H54 (cell line): ENCODE measurements around the gene MRS2.
"Not testable (repeated sequence)": the region's sequence is repeated elsewhere in the genome, so short reads cannot be mapped to it uniquely, and the experiment has no call there.

Experiments used
- DNase-seq: peaks from one replicate; pipeline ENCODE4 v3.0.0; 2011; ENCODE audit warnings: low spot score, mixed read lengths; ENCODE audit not compliant: insufficient read length
- FAIRE-seq: peaks from 3 replicates; lab custom pipeline; 2011; peaks lifted over from hg19 to GRCh38; lab: Jason Lieb, UNC
- POLR2A ChIP-seq: IDR thresholded peaks from 2 replicates; pipeline ENCODE4 v1.6.1; 2011; ENCODE audit warnings: low read depth, mild to moderate bottlenecking, low read length

Gene MRS2, protein sequence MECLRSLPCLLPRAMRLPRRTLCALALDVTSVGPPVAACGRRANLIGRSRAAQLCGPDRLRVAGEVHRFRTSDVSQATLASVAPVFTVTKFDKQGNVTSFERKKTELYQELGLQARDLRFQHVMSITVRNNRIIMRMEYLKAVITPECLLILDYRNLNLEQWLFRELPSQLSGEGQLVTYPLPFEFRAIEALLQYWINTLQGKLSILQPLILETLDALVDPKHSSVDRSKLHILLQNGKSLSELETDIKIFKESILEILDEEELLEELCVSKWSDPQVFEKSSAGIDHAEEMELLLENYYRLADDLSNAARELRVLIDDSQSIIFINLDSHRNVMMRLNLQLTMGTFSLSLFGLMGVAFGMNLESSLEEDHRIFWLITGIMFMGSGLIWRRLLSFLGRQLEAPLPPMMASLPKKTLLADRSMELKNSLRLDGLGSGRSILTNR

DNA sequence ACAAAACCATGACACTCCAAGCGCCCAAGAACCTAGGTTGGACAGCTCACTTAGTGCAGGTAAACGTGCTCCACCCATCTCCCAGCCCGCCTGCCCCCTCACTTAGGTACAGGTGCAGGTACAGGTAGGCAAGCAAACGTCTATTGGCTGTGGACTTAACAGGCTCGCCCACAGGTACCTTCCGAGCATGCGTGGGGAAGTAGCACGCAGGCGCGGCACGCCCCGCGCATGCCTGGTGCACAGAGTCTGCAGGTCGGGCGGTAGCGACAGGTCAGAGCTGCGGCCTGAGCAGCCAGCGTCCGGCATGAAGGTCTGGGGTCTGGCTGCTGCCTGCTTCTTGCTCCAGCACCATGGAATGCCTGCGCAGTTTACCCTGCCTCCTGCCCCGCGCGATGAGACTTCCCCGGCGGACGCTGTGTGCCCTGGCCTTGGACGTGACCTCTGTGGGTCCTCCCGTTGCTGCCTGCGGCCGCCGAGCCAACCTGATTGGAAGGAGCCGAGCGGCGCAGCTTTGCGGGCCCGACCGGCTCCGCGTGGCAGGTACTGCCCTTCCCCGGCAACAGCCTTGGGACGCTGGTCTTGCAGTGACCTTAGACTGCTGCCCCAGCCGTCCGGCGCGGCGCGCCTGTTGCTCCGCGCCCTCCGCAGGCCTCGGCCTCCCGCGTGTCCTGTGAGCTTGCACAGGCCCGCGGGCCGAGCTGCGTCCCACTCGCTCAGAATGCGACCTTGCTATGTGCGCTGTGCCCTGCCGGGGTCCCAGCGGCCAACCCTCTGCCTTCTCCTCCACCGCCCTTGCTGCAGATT is at the start of gene MRS2:
Gene MRS2, plus strand, starts transcription at position 240 of the 804 bp plus-strand sequence. Its CDS starts 111 bp downstream, at position 351.
- peak; percentile 97 for TF ChIP-seq POLR2A
- DNase-seq (peak; percentile 77), FAIRE-seq (peak; percentile 85)

DNA sequence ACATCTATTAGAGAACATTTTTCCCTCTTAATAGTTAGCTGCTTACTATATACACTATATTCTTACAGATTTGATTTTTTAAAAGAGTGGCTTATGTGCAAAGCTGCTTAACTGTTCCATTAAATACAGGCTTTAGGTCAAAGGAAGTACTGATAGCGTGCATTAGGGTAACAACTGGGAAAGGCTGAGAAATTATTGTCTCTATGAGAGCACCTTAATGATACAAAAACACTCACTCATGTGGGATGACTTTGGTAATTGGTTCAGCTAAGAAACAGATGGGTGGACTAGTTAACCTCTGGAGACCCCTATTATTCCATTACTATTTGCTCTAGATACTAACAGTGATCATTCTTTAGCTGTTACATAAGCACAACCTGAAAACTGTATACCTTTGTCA is 48.9 kb upstream of the MRS2 start:
- TF ChIP-seq POLR2A = no peak
- DNase-seq (no peak), FAIRE-seq (no peak)

DNA sequence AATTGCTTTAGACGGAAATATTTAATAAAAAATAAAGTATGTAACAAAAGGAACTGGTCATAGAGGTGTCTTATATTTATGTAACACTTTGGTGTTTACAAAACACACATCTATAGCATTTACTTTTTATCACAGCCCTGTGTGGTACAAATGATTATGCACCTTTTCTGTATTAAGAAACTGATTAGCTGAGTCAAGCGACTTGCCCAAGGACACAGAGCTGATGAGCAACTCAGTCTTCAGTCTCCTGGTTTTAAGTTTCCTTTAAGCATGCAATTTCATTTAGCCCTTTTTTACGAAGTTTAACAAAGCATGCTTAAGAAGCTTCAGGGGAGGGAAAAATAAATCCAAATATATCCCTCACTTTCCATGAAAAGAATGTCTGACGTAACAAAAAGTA is 47.3 kb upstream of the MRS2 start:
- DNase-seq = no peak
- TF ChIP-seq POLR2A = no peak
- FAIRE-seq = no peak

DNA sequence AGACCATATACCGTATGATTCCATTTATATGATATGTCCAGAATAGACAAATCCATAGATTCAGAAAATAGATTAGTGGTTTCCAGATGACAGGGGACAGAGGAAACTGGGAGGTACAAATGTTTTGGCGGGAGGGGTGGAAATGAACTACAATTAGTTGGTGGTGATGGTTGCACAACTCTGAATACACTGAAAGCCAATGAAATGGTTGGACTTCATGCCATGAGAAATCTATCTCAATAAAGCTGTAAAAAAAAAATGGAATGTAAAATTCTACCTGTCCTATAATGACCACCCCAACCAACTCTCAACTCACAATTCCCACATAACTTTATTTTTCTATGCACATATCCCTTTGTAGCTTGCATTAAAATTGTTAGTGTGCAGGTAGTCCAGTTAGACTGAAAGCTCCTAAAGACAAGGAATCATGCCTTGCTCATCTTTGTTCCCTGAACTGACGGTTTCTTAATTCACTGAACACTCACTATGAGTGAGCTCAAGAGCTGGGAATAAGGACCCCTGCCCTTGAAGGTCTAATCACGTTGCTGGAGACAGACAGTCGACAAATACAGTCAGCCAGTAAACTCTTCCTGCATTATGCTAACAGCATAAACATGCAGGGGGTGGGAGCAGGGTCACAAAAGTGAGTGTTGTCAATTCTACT is 46.3 kb upstream of the MRS2 start:
- FAIRE-seq (no peak), DNase-seq (no peak)
- no peak for TF ChIP-seq POLR2A

DNA sequence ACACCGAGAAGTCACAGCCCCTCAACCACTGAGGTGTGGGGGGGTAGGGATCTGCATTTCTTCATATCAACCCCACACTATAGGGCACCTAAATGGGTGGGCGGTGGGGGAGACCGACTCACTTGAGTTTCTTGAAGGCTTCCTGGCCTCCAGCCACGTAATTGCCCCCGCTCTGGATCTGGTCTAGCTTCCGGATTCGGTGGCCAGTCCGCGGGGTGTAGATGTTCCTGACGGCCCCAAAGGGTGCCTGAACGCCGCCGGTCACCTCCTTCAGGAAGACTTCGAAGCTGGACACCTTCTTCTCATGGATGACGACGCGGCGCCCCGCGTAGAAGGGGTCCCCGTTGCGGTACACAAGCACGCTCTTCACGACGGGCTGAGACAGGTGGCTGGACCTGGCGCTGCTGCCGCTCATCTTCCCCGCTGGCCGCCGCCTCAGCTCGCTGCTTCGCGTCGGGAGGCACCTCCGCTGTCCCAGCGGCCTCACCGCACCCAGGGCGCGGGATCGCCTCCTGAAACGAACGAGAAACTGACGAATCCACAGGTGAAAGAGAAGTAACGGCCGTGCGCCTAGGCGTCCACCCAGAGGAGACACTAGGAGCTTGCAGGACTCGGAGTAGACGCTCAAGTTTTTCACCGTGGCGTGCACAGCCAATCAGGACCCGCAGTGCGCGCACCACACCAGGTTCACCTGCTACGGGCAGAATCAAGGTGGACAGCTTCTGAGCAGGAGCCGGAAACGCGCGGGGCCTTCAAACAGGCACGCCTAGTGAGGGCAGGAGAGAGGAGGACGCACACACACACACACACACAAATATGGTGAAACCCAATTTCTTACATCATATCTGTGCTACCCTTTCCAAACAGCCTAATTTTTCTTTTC is 45.2 kb upstream of the MRS2 start, which contains the start of gene DCDC2:
Gene DCDC2, minus strand, starts transcription at position 724 of the 883 bp plus-strand sequence. Its CDS starts 309 bp downstream, at position 415.
- no peak for TF ChIP-seq POLR2A
- no peak for FAIRE-seq

DNA sequence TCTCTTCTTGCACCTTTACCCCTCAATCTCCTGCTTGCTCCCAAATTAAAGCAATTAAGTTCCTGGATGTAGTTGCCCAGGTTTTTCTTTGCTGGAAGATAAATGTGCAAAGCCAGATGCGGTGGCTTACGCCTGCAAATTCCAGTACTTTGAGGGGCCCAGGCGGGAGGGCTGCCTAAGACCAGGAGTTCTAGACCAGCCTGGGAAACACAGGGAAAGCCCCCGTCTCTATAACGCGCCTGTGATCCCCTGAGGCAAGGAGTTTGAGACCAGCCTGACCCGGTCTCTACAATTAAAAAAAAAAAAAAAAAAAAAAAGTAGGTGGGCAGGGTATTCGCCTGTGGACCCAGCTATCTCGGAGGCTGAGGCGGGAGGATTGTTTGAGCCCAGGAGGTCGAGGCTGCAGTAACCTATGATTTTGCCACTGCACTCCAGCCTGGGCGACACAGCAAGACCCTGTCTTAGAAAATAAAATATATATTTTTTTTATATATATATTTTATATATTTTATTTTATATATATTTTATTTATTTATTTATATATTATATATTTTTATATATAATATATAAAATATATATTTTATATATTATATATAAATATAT is 44.4 kb upstream of the MRS2 start:
- DNase-seq (no peak), FAIRE-seq (no peak)
- no peak for TF ChIP-seq POLR2A

More for the DNA sequence above, 45.2 kb upstream of the MRS2 start, which contains the start of gene DCDC2:
- DNase-seq = no peak

DNA sequence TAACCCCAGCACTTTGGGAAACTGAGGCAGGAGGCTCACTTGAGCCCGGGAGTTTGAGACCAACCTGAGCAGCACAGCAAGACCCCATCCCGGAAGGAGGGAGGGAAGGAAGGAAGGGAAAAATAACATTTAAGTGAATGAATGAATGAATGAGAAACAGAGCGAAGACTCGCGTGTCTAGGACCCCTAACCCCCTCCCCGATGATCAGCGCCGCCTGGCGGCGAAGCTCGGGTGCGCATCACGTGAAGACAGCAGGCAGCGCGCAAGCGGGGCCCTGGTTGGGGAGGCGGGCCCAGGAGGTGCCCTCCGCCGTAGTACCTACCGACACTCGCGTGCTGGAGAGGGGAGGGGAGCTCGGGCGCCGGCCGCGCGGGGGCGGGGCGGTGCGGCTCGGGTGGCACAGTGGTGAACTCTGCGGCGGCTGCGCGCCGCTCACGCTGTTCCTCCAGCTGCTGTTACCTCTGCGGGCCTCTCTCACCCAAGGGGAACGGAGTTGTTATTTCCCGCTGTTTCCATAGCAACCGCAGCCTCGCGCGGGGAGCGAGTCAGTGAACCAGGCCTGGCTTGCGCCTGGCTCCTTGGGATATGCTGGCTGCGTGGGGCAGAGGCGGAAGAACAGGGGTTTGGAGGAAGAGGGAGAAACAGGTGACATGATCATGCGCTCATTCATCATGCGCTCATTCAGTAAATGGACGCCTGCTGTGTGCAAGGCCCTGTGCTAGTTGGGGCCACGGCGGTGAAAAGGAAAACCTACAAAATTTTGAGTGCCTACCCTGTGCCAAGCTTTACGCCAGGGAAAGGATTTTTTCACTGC is 42.9 kb upstream of the MRS2 start:
- TF ChIP-seq POLR2A = no peak
- DNase-seq (peak; percentile 60), FAIRE-seq (peak; percentile 94)

DNA sequence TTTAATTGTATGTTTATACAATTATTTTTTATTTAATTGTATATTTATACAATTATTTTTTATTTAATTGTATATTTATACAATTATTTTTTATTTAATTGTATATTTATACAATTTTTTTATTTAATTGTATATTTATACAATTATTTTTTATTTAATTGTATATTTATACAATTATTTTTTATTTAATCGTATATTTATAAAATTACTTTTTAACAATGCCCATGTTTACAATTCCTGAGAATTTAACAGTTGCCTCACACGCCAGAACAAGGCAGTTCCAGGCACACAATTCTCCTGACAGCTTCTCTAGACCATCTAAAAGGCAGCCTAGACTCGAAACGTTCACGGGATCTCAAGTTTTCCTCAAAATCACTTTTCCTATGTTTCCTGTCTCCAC is 40.4 kb upstream of the MRS2 start:
- FAIRE-seq, DNase-seq: not testable (repeated sequence)

DNA sequence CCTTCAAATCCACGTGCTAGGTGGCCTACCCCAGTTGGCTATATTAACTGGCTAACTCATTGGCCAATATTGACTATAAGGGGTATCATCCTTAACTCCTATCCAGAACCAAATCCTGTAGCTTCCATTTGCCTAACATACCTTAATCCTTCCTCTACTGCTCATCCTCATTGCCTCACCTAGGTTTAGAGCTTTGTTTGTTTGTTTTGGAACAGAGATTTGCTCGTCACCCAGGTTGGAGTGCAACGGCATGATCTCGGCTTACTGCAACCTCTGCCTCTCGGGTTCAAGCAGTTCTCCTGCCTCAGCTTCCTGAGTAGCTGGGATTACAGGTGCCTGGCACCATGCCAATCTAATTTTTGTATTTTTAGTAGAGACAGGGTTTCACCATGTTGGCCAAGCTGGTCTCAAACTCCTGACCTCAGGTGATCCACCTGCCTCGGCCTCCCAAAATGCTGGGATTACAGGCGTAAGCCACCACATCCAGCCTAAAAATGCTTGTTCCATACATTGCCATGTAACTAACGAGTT is 37.6 kb upstream of the MRS2 start:
- FAIRE-seq, DNase-seq: not testable (repeated sequence)

DNA sequence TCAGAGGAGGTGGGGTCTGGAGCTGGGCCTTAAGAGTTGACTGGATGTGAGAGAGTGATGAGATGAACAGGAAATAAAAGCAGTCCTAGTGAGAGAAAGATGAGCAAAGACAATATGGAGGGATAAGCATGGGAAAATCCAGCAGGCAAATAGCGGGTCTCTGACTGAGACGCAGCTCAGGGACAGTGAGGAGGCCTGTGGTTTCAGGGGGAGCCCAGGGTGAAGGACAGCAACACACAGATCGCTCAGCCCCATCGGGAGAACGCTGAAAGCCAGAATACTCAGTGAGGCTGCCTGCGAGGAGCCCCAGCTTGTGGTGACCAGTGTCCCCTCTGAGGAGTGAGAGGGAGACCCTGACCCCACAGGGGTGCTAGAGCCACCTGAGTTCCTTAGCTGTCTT is 28.1 kb upstream of the MRS2 start:
- TF ChIP-seq POLR2A = no peak
- DNase-seq = no peak
- no peak for FAIRE-seq

DNA sequence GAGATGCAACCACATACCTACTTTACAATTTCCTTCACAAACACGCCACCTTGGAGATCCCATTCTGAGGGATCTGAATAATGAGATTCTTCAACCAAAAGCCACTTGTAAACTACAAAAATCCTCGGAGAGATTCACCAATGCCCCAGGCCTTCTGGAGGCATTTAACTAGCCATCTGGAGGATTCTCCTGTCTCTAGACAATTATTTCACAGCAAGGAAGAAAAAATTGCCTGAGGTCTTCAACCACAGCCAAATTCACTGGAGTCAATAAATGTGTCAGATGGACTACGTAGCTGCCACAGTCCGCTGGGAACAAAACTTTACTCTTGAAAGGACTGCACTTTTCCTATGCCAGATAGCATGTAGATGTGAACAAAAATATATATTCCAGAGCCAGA is 25.9 kb upstream of the MRS2 start:
- FAIRE-seq (no peak), DNase-seq (no peak)
- no peak for TF ChIP-seq POLR2A

DNA sequence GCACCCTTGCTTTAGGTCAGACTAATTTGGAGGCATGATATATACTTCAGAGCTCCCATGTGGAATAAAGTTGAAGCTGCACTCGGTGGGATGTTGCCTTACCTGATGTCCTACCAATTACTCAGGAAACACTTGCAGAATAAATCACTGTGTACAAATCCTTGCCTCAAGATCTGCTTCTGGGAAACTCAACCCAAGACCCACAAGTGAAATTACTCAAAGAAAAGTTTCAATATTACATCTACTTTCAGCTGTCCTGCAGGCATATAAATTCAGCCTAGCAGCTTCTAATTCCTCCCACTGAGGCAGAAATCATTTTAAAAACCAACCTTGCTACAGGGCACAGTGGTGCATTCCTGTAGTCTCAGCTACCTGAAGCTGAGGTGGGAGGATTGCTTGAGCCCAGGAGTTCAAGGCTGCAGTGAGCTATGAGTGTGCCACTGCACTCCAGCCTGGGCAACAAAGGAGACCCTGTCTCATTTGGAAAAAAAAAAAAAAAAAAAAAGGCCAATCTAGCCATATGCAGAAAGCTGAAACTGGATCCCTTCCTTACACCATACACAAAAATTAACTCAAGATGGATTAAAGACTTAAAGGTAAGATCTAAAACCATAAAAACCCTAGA is 24.2 kb upstream of the MRS2 start:
- TF ChIP-seq POLR2A = no peak
- DNase-seq = no peak
- FAIRE-seq = no peak
